H9 (cell line): ENCODE measurements around the gene INSC. TPM values are rescaled to one million over a fixed set of nuclear protein-coding genes. Genes with fewer than 3 reads are reported as not detected.

ENCODE experiments used
- DNase-seq: peaks from one replicate; pipeline ENCODE4 v3.0.0-alpha.2; 2017
- H2AFZ ChIP-seq: one replicate; pipeline ENCODE4 v1.6.1; 2013; ENCODE audit warnings: mild to moderate bottlenecking, low read length, control low read depth, moderate library complexity
- H2AK5ac ChIP-seq: 2 replicates; pipeline ENCODE4 v1.6.1; 2013; ENCODE audit warnings: low read length, control low read depth, mixed read lengths; ENCODE audit not compliant: insufficient read length
- H2BK120ac ChIP-seq: one replicate; pipeline ENCODE4 v1.6.1; 2013; ENCODE audit warnings: low read depth, mild to moderate bottlenecking, low read length, control low read depth, inconsistent platforms; ENCODE audit not compliant: poor library complexity, severe bottlenecking
- H2BK12ac ChIP-seq: 2 replicates; pipeline ENCODE4 v1.6.1; 2013; ENCODE audit warnings: low read length, control low read depth, mixed read lengths, low read depth; ENCODE audit not compliant: insufficient read length
- H2BK15ac ChIP-seq: 2 replicates; pipeline ENCODE4 v1.6.1; 2013; ENCODE audit warnings: low read depth, low read length, control low read depth
- H2BK20ac ChIP-seq: one replicate; pipeline ENCODE4 v1.6.1; 2013; ENCODE audit warnings: low read depth, mild to moderate bottlenecking, low read length, control low read depth, inconsistent platforms; ENCODE audit not compliant: poor library complexity, severe bottlenecking
- H2BK5ac ChIP-seq: 2 replicates; pipeline ENCODE4 v1.6.1; 2013; ENCODE audit warnings: low read length, control low read depth, mixed read lengths; ENCODE audit not compliant: insufficient read length
- H3K14ac ChIP-seq: 2 replicates; pipeline ENCODE4 v1.6.1; 2013; ENCODE audit warnings: low read length, control low read depth; ENCODE audit not compliant: insufficient read depth
- H3K18ac ChIP-seq: 2 replicates; pipeline ENCODE4 v1.6.1; 2013; ENCODE audit warnings: low read depth, mild to moderate bottlenecking, mixed read lengths, low read length, control low read depth; ENCODE audit not compliant: insufficient read length
- H3K23ac ChIP-seq: 2 replicates; pipeline ENCODE4 v1.6.1; 2013; ENCODE audit warnings: low read length, control low read depth, mixed read lengths, low read depth; ENCODE audit not compliant: insufficient read length
- H3K23me2 ChIP-seq: 2 replicates; pipeline ENCODE4 v1.6.1; 2013; ENCODE audit warnings: low read depth, mild to moderate bottlenecking, mixed read lengths, low read length, control low read depth; ENCODE audit not compliant: insufficient read length, poor library complexity, severe bottlenecking
- H3K27ac ChIP-seq: 2 replicates; pipeline ENCODE4 v1.5.1; 2013; ENCODE audit warnings: low read length, control low read depth, mixed read lengths, low read depth; ENCODE audit not compliant: insufficient read length
- H3K27me3 ChIP-seq: 2 replicates; pipeline ENCODE4 v1.6.1; 2013; ENCODE audit warnings: low read length, control low read depth, inconsistent platforms; ENCODE audit not compliant: insufficient read depth
- H3K4ac ChIP-seq: 2 replicates; pipeline ENCODE4 v1.6.1; 2013; ENCODE audit warnings: low read depth, mild to moderate bottlenecking, control low read depth, inconsistent platforms, low read length, moderate library complexity
- H3K4me1 ChIP-seq: 2 replicates; pipeline ENCODE4 v1.6.1; 2013; ENCODE audit warnings: low read length, control low read depth, inconsistent platforms; ENCODE audit not compliant: insufficient read depth
- H3K4me2 ChIP-seq: 2 replicates; pipeline ENCODE4 v1.6.1; 2013; ENCODE audit warnings: low read length, control low read depth, mixed read lengths; ENCODE audit not compliant: insufficient read length, insufficient read depth
- H3K56ac ChIP-seq: 2 replicates; pipeline ENCODE4 v1.6.1; 2013; ENCODE audit warnings: low read depth, mild to moderate bottlenecking, mixed read lengths, low read length, control low read depth; ENCODE audit not compliant: insufficient read length
- H3K79me1 ChIP-seq: 2 replicates; pipeline ENCODE4 v1.6.1; 2013; ENCODE audit warnings: low read depth, mild to moderate bottlenecking, moderate library complexity, low read length, control low read depth, inconsistent platforms; ENCODE audit not compliant: insufficient read depth, poor library complexity, severe bottlenecking
- H3K79me2 ChIP-seq: 2 replicates; pipeline ENCODE4 v1.6.1; 2013; ENCODE audit warnings: low read length, control low read depth, inconsistent platforms; ENCODE audit not compliant: insufficient read depth
- H3K9ac ChIP-seq: 2 replicates; pipeline ENCODE4 v1.6.1; 2013; ENCODE audit warnings: low read length, control low read depth, mixed read lengths; ENCODE audit not compliant: insufficient read length; ENCODE audit errors: extremely low read depth
- H3K9me3 ChIP-seq: one replicate; pipeline ENCODE4 v1.6.1; 2013; ENCODE audit warnings: low read depth, low read length, inconsistent platforms; ENCODE audit not compliant: control insufficient read depth
- H3T11ph ChIP-seq: one replicate; pipeline ENCODE4 v1.6.1; 2013; ENCODE audit warnings: mild to moderate bottlenecking, low read length, control low read depth, inconsistent platforms
- H4K20me1 ChIP-seq: one replicate; pipeline ENCODE4 v1.6.1; 2013; ENCODE audit not compliant: control insufficient read depth, insufficient read length, insufficient read depth
- H4K5ac ChIP-seq: 2 replicates; pipeline ENCODE4 v1.6.1; 2013; ENCODE audit warnings: low read depth, mild to moderate bottlenecking, mixed read lengths, low read length, control low read depth; ENCODE audit not compliant: insufficient read length
- H4K8ac ChIP-seq: replicated peaks from 2 replicates; pipeline ENCODE4 v1.6.1; 2013; ENCODE audit warnings: low read length, control low read depth, mixed read lengths, low read depth; ENCODE audit not compliant: insufficient read length
- H4K91ac ChIP-seq: 2 replicates; pipeline ENCODE4 v1.6.1; 2013; ENCODE audit warnings: low read depth, mild to moderate bottlenecking, moderate library complexity, mixed read lengths, low read length, control low read depth; ENCODE audit not compliant: insufficient read length
- H3K27ac Mint-ChIP-seq, 3 experiments: 2 replicates in 2 of 3; 3 replicates in 1 of 3; pipeline ENCODE4 v1.8.0; 2020 to 2021; ENCODE audit warnings: mixed read lengths in 3 of 3, mild to moderate bottlenecking in 1 of 3, moderate library complexity in 1 of 3
- H3K27me3 Mint-ChIP-seq: 2 replicates; pipeline ENCODE4 v1.8.0; 2021; ENCODE audit warnings: low read depth, mild to moderate bottlenecking, moderate library complexity, mixed read lengths
- H3K36me3 Mint-ChIP-seq, 3 experiments: 2 replicates in 2 of 3; 3 replicates in 1 of 3; pipeline ENCODE4 v1.8.0; 2020 to 2021; ENCODE audit warnings: low read depth in 3 of 3, mixed read lengths in 3 of 3; ENCODE audit not compliant: insufficient read depth in 1 of 3
- H3K4me1 Mint-ChIP-seq, 2 experiments: 2 replicates each; pipeline ENCODE4 v1.8.0; 2020; ENCODE audit warnings: mixed read lengths in 2 of 2
- H3K4me3 Mint-ChIP-seq, 2 experiments: 2 replicates in 1 of 2; 3 replicates in 1 of 2; pipeline ENCODE4 v1.8.0; 2020 to 2021; ENCODE audit warnings: mild to moderate bottlenecking in 2 of 2, mixed read lengths in 2 of 2, moderate library complexity in 1 of 2
- H3K9me3 Mint-ChIP-seq, 2 experiments: 2 replicates in 1 of 2; 3 replicates in 1 of 2; pipeline ENCODE4 v1.8.0; 2020; ENCODE audit warnings: mild to moderate bottlenecking in 2 of 2, mixed read lengths in 2 of 2, moderate library complexity in 1 of 2
- whole genome bisulfite sequencing: extraction: QIAGEN DNeasy Blood & Tissue Kit; methylation state at CpG from one replicate; pipeline ENCODE4 v1.1.7; 2013; ENCODE audit warnings: missing lambda C conversion rate, low lambda C conversion rate, mixed read lengths; ENCODE audit not compliant: insufficient read length; ENCODE audit errors: extremely low coverage; 5-methylcytosine and 5-hydroxymethylcytosine counted together
- total RNA-seq: library from RNA; stranded (reverse); gene quantifications from 2 replicates; pipeline ENCODE4 v1.2.1, GENCODE V29; 2021
- TF ChIP-seq, protein P1 (sequence below): fragments of 200-600 bp; sonication (generic); conservative IDR thresholded peaks from 3 replicates; pipeline ENCODE4 v1.8.0; 2021; ENCODE audit warnings: antibody characterized with exemption, mild to moderate bottlenecking

INSC gene
- total RNA-seq, 1 experiment from 2014 or later, result not detected

DNA sequence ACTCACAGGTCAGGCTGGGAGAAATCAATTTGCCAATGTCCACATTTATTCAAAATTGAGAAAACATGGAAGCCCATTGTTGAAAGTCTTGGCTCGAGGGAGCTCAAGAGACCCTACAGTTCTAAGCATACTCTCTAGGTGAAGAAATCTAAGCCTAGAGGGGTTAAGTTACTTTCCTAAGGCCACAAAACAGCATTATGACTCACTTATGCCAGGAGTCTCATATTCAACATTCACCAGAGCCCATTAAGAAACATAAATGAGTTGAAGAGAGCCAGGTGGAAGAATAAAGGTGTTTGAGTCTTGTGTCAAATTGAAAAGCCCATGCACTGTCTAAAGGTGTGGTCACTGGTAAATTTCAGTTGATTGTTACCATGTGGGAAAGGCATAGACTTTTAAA, 108.1 kb downstream of the INSC start:
- Histone ChIP-seq H3K56ac (no peak overlapping the region), H3K4me1 (no peaks in the 10 kb centered on the region), H3K79me2 (no peaks in the 10 kb centered on the region), H4K8ac (no peak overlapping the region), H3K4ac (no peak overlapping the region), H3K9ac (no peak overlapping the region), H2BK120ac (no peak overlapping the region), H3K79me1 (no peaks in the 10 kb centered on the region), H3T11ph (no peak overlapping the region), H2BK12ac (no peak overlapping the region), H4K91ac (no peak overlapping the region), H2BK20ac (no peak overlapping the region), H2AFZ (no peak overlapping the region), H2AK5ac (no peak overlapping the region), H2BK15ac (no peak overlapping the region), H4K5ac (no peak overlapping the region), H3K23me2 (no peaks in the 10 kb centered on the region), H2BK5ac (no peak overlapping the region), H3K27ac (no peak overlapping the region), H3K4me2 (no peak overlapping the region), H4K20me1 (no peaks in the 10 kb centered on the region), H3K14ac (no peak overlapping the region), H3K18ac (no peak overlapping the region), H3K23ac (no peak overlapping the region), H3K27me3 (no peaks in the 10 kb centered on the region), H3K9me3 (no peaks in the 10 kb centered on the region)
- no peaks in the 10 kb centered on the region for H3K9me3 Mint-ChIP-seq
- peaks cover 2% of the 10 kb centered on the region for H3K27me3 Mint-ChIP-seq
- H3K36me3 Mint-ChIP-seq, result no peaks in the 10 kb centered on the region; a peak in 1 of 7 replicates
- no peak overlapping the region for H3K27ac Mint-ChIP-seq
- no peak for DNase-seq
- H3K4me3 Mint-ChIP-seq, result no peak overlapping the region
- no peaks in the 10 kb centered on the region for H3K4me1 Mint-ChIP-seq
- TF ChIP-seq, protein P1, sequence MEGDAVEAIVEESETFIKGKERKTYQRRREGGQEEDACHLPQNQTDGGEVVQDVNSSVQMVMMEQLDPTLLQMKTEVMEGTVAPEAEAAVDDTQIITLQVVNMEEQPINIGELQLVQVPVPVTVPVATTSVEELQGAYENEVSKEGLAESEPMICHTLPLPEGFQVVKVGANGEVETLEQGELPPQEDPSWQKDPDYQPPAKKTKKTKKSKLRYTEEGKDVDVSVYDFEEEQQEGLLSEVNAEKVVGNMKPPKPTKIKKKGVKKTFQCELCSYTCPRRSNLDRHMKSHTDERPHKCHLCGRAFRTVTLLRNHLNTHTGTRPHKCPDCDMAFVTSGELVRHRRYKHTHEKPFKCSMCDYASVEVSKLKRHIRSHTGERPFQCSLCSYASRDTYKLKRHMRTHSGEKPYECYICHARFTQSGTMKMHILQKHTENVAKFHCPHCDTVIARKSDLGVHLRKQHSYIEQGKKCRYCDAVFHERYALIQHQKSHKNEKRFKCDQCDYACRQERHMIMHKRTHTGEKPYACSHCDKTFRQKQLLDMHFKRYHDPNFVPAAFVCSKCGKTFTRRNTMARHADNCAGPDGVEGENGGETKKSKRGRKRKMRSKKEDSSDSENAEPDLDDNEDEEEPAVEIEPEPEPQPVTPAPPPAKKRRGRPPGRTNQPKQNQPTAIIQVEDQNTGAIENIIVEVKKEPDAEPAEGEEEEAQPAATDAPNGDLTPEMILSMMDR, result no peak
- no CpG with 5 or more reads among the region's 1 CpG for WGBS
